Cardiac fibroblast (primary cell): ENCODE measurements around the gene GXYLT2.
A peak's percentile ranks its signal among the peaks of the same experiment; 100 is the strongest.

Source experiments
- DNase-seq, 2 donors: peaks; one replicate each; pipeline versions ENCODE4 v3.0.0 to v3.0.0-alpha.2; 2010; ENCODE audit warnings: low read depth in 2 of 2
- H3K4me3 ChIP-seq, 2 donors: replicated peaks in 1 of 2; 1 replicate in 1 of 2; 2 replicates in 1 of 2; pipeline ENCODE4 v1.5.1; 2011; ENCODE audit warnings: low read depth in 2 of 2, low read length in 2 of 2, mild to moderate bottlenecking in 2 of 2, moderate library complexity in 1 of 2
- CTCF ChIP-seq: IDR thresholded peaks from one replicate; pipeline ENCODE4 v1.5.1; 2011; ENCODE audit warnings: low read depth, mild to moderate bottlenecking, low read length, inconsistent platforms

GXYLT2 gene

GRCh38 chr3:72892870-72893269 is 5.0 kb downstream of the GXYLT2 start:
- peak in 1 of 2 donors; percentile 23 for DNase-seq
- TF ChIP-seq CTCF, result peak; percentile 43
- H3K4me3 ChIP-seq, result no peak overlapping the region

- TF ChIP-seq CTCF, result no peak
- DNase-seq, result no peak
- H3K4me3 ChIP-seq, result no peak overlapping the region
Observed at GRCh38 chr3:72894976-72895552, 7.2 kb downstream of the GXYLT2 start.

GRCh38 chr3:72896996-72897757 is 9.3 kb downstream of the GXYLT2 start:
- no peak for TF ChIP-seq CTCF
- H3K4me3 ChIP-seq, result no peak overlapping the region
- peak; percentile 17 to 27 for DNase-seq

- no peak for DNase-seq
- TF ChIP-seq CTCF, result no peak
- H3K4me3 ChIP-seq, result no peak overlapping the region
Observed at GRCh38 chr3:72897758-72898007, 9.8 kb downstream of the GXYLT2 start.

- no peak for TF ChIP-seq CTCF
- DNase-seq, result no peak
- H3K4me3 ChIP-seq, result no peak overlapping the region
Observed at GRCh38 chr3:72899349-72899765, 11.5 kb downstream of the GXYLT2 start.

- DNase-seq, result no peak
- no peak overlapping the region for H3K4me3 ChIP-seq
- no peak for TF ChIP-seq CTCF
Observed at GRCh38 chr3:72900048-72900447, 12.2 kb downstream of the GXYLT2 start.

- DNase-seq, result no peak
- TF ChIP-seq CTCF, result no peak
- no peak overlapping the region for H3K4me3 ChIP-seq
Observed at GRCh38 chr3:72901840-72902239, 14.0 kb downstream of the GXYLT2 start.
